ENCODE data around the gene CTDSPL. TPM values are rescaled to one million over a fixed set of nuclear protein-coding genes. Genes with fewer than 3 reads are reported as not detected.

The CTDSPL gene
- total RNA-seq, 1 donor from 2014 or later: 56.3 TPM

- no peak overlapping the region for H3K27ac ChIP-seq (replicated peaks)
- intact Hi-C loops (cut with micrococcal nuclease): no loop called here
These were observed 45.7 kb downstream of the CTDSPL start for GRCh38 chr3:37907371-37907770.

GRCh38 chr3:37907906-37908305 is 46.2 kb downstream of the CTDSPL start:
- TF ChIP-seq CTCF (IDR thresholded peaks at IDR 0.05; ENCODE audit: borderline replicate concordance): no peak
- no peak overlapping the region for H3K4me3 ChIP-seq
- no peak overlapping the region for H3K27ac ChIP-seq (replicated peaks)
- H3K27me3 ChIP-seq (ENCODE audit: low read depth): no peaks in the 10 kb centered on the region
- no peaks in the 10 kb centered on the region for H3K36me3 ChIP-seq
- no peak for DNase-seq
- peaks cover 62% of the 10 kb centered on the region for H3K4me1 ChIP-seq
- no peaks in the 10 kb centered on the region for H3K9me3 ChIP-seq (replicated peaks)
- intact Hi-C loops (cut with micrococcal nuclease): no loop called here

More at GRCh38 chr3:37907371-37907770, 45.7 kb downstream of the CTDSPL start:
- DNase-seq: no peak
- TF ChIP-seq CTCF (IDR thresholded peaks at IDR 0.05; ENCODE audit: borderline replicate concordance): no peak
- Histone ChIP-seq H3K36me3 (no peaks in the 10 kb centered on the region), H3K4me1 (peaks cover 57% of the 10 kb centered on the region), H3K9me3 (replicated peaks) (no peaks in the 10 kb centered on the region), H3K27me3 (ENCODE audit: low read depth) (no peaks in the 10 kb centered on the region), H3K4me3 (no peak overlapping the region)

- intact Hi-C loops (cut with micrococcal nuclease): no loop called here
- no peak for TF ChIP-seq CTCF (IDR thresholded peaks at IDR 0.05; ENCODE audit: borderline replicate concordance)
- Histone ChIP-seq H3K27ac (replicated peaks) (no peak overlapping the region), H3K27me3 (ENCODE audit: low read depth) (no peaks in the 10 kb centered on the region), H3K4me1 (peaks cover 52% of the 10 kb centered on the region), H3K4me3 (no peak overlapping the region), H3K9me3 (replicated peaks) (no peaks in the 10 kb centered on the region), H3K36me3 (no peaks in the 10 kb centered on the region)
- DNase-seq: no peak
These were observed 47.6 kb downstream of the CTDSPL start for GRCh38 chr3:37909067-37909911.

GRCh38 chr3:37910671-37911400 is 49.2 kb downstream of the CTDSPL start:
- H3K36me3 ChIP-seq: no peaks in the 10 kb centered on the region
- H3K9me3 ChIP-seq (replicated peaks): no peaks in the 10 kb centered on the region
- TF ChIP-seq CTCF (IDR thresholded peaks at IDR 0.05; ENCODE audit: borderline replicate concordance): no peak
- no peaks in the 10 kb centered on the region for H3K27me3 ChIP-seq (ENCODE audit: low read depth)
- no peak for DNase-seq
- H3K4me3 ChIP-seq: no peak overlapping the region
- peaks cover 37% of the 10 kb centered on the region for H3K4me1 ChIP-seq
- H3K27ac ChIP-seq (replicated peaks): peak overlapping the region; percentile 18
- intact Hi-C loops (cut with micrococcal nuclease): no loop called here

GRCh38 chr3:37912052-37912733 is 50.5 kb downstream of the CTDSPL start:
- intact Hi-C loops (cut with micrococcal nuclease): no loop called here
- H3K9me3 ChIP-seq (replicated peaks): no peaks in the 10 kb centered on the region
- no peak overlapping the region for H3K4me3 ChIP-seq
- H3K36me3 ChIP-seq: no peaks in the 10 kb centered on the region
- H3K27me3 ChIP-seq (ENCODE audit: low read depth): no peaks in the 10 kb centered on the region
- peaks cover 30% of the 10 kb centered on the region for H3K4me1 ChIP-seq
- no peak for DNase-seq
- H3K27ac ChIP-seq (replicated peaks): peak overlapping the region; percentile 31
- peak; percentile 31 for TF ChIP-seq CTCF (IDR thresholded peaks at IDR 0.05; ENCODE audit: borderline replicate concordance)

Data from left ventricle myocardium inferior (tissue), 1 donor.